Neural progenitor cell (in vitro differentiated cells): ENCODE measurements around the gene SUGCT. TPM values are rescaled to one million over a fixed set of nuclear protein-coding genes. Genes with fewer than 3 reads are reported as not detected.

Source experiments
- DNase-seq: peaks from one replicate; pipeline ENCODE4 v3.0.0-alpha.2; 2016; ENCODE audit warnings: low spot score
- H2AFZ ChIP-seq: fragments of 200-600 bp; sonication (generic); replicated peaks from 2 replicates; pipeline ENCODE4 v1.6.1; 2016; ENCODE audit warnings: antibody characterized with exemption
- H3F3A ChIP-seq: fragments of 200-600 bp; sonication (generic); 2 replicates; pipeline ENCODE4 v1.6.1; 2016; ENCODE audit warnings: antibody characterized with exemption, low read depth
- H3K27ac ChIP-seq: fragments of 200-600 bp; sonication (generic); 2 replicates; pipeline ENCODE4 v1.5.1; 2016; ENCODE audit warnings: mild to moderate bottlenecking
- H3K27me3 ChIP-seq: fragments of 200-600 bp; sonication (generic); 2 replicates; pipeline ENCODE4 v1.6.1; 2016; ENCODE audit warnings: mild to moderate bottlenecking, moderate library complexity
- H3K36me3 ChIP-seq: fragments of 200-600 bp; sonication (generic); 2 replicates; pipeline ENCODE4 v1.5.1; 2016
- H3K4me1 ChIP-seq: fragments of 200-600 bp; sonication (generic); 2 replicates; pipeline ENCODE4 v1.6.1; 2016; ENCODE audit warnings: mixed run types
- H3K4me2 ChIP-seq: fragments of 200-600 bp; sonication (generic); 2 replicates; pipeline ENCODE4 v1.6.1; 2016
- H3K4me3 ChIP-seq: fragments of 200-600 bp; sonication (generic); 2 replicates; pipeline ENCODE4 v1.5.1; 2016
- H3K79me2 ChIP-seq: fragments of 200-600 bp; sonication (generic); 2 replicates; pipeline ENCODE4 v1.6.1; 2016; ENCODE audit warnings: low read depth
- H3K9ac ChIP-seq: fragments of 200-600 bp; sonication (generic); 2 replicates; pipeline ENCODE4 v1.6.1; 2016
- H3K9me3 ChIP-seq: fragments of 200-600 bp; sonication (generic); 2 replicates; pipeline ENCODE4 v1.5.1; 2016; ENCODE audit warnings: low read depth
- H4K20me1 ChIP-seq: fragments of 200-600 bp; sonication (generic); 2 replicates; pipeline ENCODE4 v1.6.1; 2016; ENCODE audit warnings: low read depth
- H3K27ac Mint-ChIP-seq: 3 replicates; pipeline ENCODE4 v1.8.0; 2021; ENCODE audit warnings: mixed read lengths
- H3K27me3 Mint-ChIP-seq: 2 replicates; pipeline ENCODE4 v1.8.0; 2022; ENCODE audit warnings: low read depth, mild to moderate bottlenecking, inconsistent platforms, moderate library complexity, mixed read lengths; ENCODE audit not compliant: insufficient read depth
- H3K36me3 Mint-ChIP-seq: 3 replicates; pipeline ENCODE4 v1.8.0; 2021; ENCODE audit warnings: mixed read lengths
- H3K4me1 Mint-ChIP-seq: 3 replicates; pipeline ENCODE4 v1.8.0; 2021; ENCODE audit warnings: mixed read lengths
- H3K4me3 Mint-ChIP-seq: 3 replicates; pipeline ENCODE4 v1.8.0; 2021; ENCODE audit warnings: mild to moderate bottlenecking, moderate library complexity, mixed read lengths
- H3K9me3 Mint-ChIP-seq: 3 replicates; pipeline ENCODE4 v1.8.0; 2020; ENCODE audit warnings: mixed read lengths
- CTCF ChIP-seq: fragments of 200-600 bp; sonication (generic); IDR thresholded peaks from 2 replicates; pipeline ENCODE4 v1.5.1; 2017; ENCODE audit warnings: antibody characterized with exemption, mild to moderate bottlenecking
- EZH2 ChIP-seq: fragments of 200-600 bp; sonication (generic); IDR thresholded peaks from 2 replicates; pipeline ENCODE4 v1.6.1; 2017; ENCODE audit warnings: antibody characterized with exemption, mild to moderate bottlenecking, moderate library complexity
- EZH2phosphoT487 ChIP-seq: fragments of 200-600 bp; sonication (generic); IDR thresholded peaks from 2 replicates; pipeline ENCODE4 v1.6.1; 2017; ENCODE audit warnings: antibody characterized with exemption
- total RNA-seq: library from RNA; depleted of rRNA; stranded (reverse); fragments of >200 nt; gene quantifications from 2 replicates; pipeline ENCODE4 v1.2.3, GENCODE V29; 2015; ENCODE audit warnings: low replicate concordance

The SUGCT gene
- total RNA-seq, 1 donor from 2014 or later = 10.1 TPM

- Histone ChIP-seq H3K4me2 (no peak overlapping the region), H3K79me2 (no peaks in the 10 kb centered on the region), H3K4me3 (no peak overlapping the region), H3K9ac (no peak overlapping the region), H4K20me1 (no peaks in the 10 kb centered on the region), H3F3A (no peaks in the 10 kb centered on the region), H3K27me3 (no peaks in the 10 kb centered on the region), H3K27ac (no peak overlapping the region), H3K4me1 (no peaks in the 10 kb centered on the region), H2AFZ (no peak overlapping the region), H3K36me3 (no peaks in the 10 kb centered on the region), H3K9me3 (no peaks in the 10 kb centered on the region)
- TF ChIP-seq EZH2 = no peak
- no peak for TF ChIP-seq CTCF
- peaks cover 8% of the 10 kb centered on the region for H3K4me1 Mint-ChIP-seq
- H3K9me3 Mint-ChIP-seq = no peaks in the 10 kb centered on the region
- no peaks in the 10 kb centered on the region for H3K36me3 Mint-ChIP-seq
- no peaks in the 10 kb centered on the region for H3K27me3 Mint-ChIP-seq
- no peak overlapping the region for H3K4me3 Mint-ChIP-seq
- H3K27ac Mint-ChIP-seq = no peak overlapping the region
- DNase-seq = no peak
Observed at GRCh38 chr7:40549372-40550039, 414.7 kb downstream of the SUGCT start.

GRCh38 chr7:40551685-40552576 is 417.1 kb downstream of the SUGCT start:
- Mint-ChIP-seq H3K4me1 (peaks cover 2% of the 10 kb centered on the region), H3K36me3 (no peaks in the 10 kb centered on the region), H3K4me3 (no peak overlapping the region), H3K27ac (no peak overlapping the region), H3K27me3 (no peaks in the 10 kb centered on the region), H3K9me3 (no peaks in the 10 kb centered on the region)
- Histone ChIP-seq H3F3A (no peaks in the 10 kb centered on the region), H3K27ac (no peak overlapping the region), H3K36me3 (no peaks in the 10 kb centered on the region), H3K27me3 (no peaks in the 10 kb centered on the region), H3K4me1 (no peaks in the 10 kb centered on the region), H2AFZ (no peak overlapping the region), H3K4me2 (no peak overlapping the region), H3K79me2 (no peaks in the 10 kb centered on the region), H3K4me3 (no peak overlapping the region), H4K20me1 (no peaks in the 10 kb centered on the region), H3K9me3 (no peaks in the 10 kb centered on the region), H3K9ac (no peak overlapping the region)
- no peak for TF ChIP-seq EZH2phosphoT487
- no peak for TF ChIP-seq EZH2
- no peak for TF ChIP-seq CTCF
- no peak for DNase-seq

GRCh38 chr7:40560672-40561071 is 425.9 kb downstream of the SUGCT start:
- no peaks in the 10 kb centered on the region for H3K4me1 ChIP-seq
- H3K9me3 ChIP-seq = no peaks in the 10 kb centered on the region
- TF ChIP-seq EZH2 (no peak), EZH2phosphoT487 (no peak), CTCF (no peak)
- no peaks in the 10 kb centered on the region for H3K9me3 Mint-ChIP-seq
- no peaks in the 10 kb centered on the region for H3K27me3 ChIP-seq
- no peak overlapping the region for H3K4me3 ChIP-seq
- no peaks in the 10 kb centered on the region for H3F3A ChIP-seq
- H3K36me3 Mint-ChIP-seq = no peaks in the 10 kb centered on the region
- H3K4me1 Mint-ChIP-seq = no peaks in the 10 kb centered on the region
- no peak overlapping the region for H2AFZ ChIP-seq
- no peak overlapping the region for H3K4me2 ChIP-seq
- H3K36me3 ChIP-seq = no peaks in the 10 kb centered on the region
- no peak for DNase-seq
- H3K27ac ChIP-seq = no peak overlapping the region
- H3K4me3 Mint-ChIP-seq = no peak overlapping the region
- peaks cover 2% of the 10 kb centered on the region for H3K27me3 Mint-ChIP-seq
- H3K27ac Mint-ChIP-seq = no peak overlapping the region
- no peaks in the 10 kb centered on the region for H4K20me1 ChIP-seq
- no peak overlapping the region for H3K9ac ChIP-seq
- no peaks in the 10 kb centered on the region for H3K79me2 ChIP-seq
